OCI-LY1 (cell line): Measurements from ENCODE around the gene MCC.

Experiments
- H2AFZ ChIP-seq: fragments of 200-600 bp; sonication (generic), shearing (Covaris generic); 2 replicates; pipeline ENCODE4 v1.6.0; 2014; ENCODE audit warnings: antibody characterized with exemption, mild to moderate bottlenecking, low read length
- H3F3A ChIP-seq: fragments of 200-600 bp; sonication (generic), shearing (Covaris generic); 2 replicates; pipeline ENCODE4 v1.6.0; 2014; ENCODE audit warnings: mild to moderate bottlenecking, antibody characterized with exemption, low read length, moderate library complexity; ENCODE audit not compliant: insufficient read depth
- H3K27ac ChIP-seq: fragments of 200-600 bp; sonication (generic); 2 replicates; pipeline ENCODE4 v1.5.1; 2014; ENCODE audit warnings: low read length, mixed run types, mild to moderate bottlenecking, low read depth; ENCODE audit not compliant: poor library complexity, severe bottlenecking
- H3K27me3 ChIP-seq: fragments of 200-600 bp; sonication (generic); 2 replicates; pipeline ENCODE4 v1.6.0; 2014; ENCODE audit warnings: antibody characterized with exemption, mild to moderate bottlenecking, low read length, moderate library complexity; ENCODE audit not compliant: insufficient read depth
- H3K36me3 ChIP-seq: fragments of 200-600 bp; sonication (generic); 2 replicates; pipeline ENCODE4 v1.6.1; 2014; ENCODE audit warnings: mild to moderate bottlenecking, antibody characterized with exemption, low read length, moderate library complexity, mixed read lengths; ENCODE audit not compliant: insufficient read depth
- H3K4me1 ChIP-seq: fragments of 200-600 bp; sonication (generic); 2 replicates; pipeline ENCODE4 v1.5.1; 2014; ENCODE audit warnings: mild to moderate bottlenecking, low read length, moderate library complexity; ENCODE audit not compliant: insufficient read depth, severe bottlenecking
- H3K4me2 ChIP-seq: fragments of 200-600 bp; sonication (generic), shearing (Covaris generic); 2 replicates; pipeline ENCODE4 v1.6.1; 2014; ENCODE audit warnings: low read length
- H3K4me3 ChIP-seq: fragments of 200-600 bp; sonication (generic); 2 replicates; pipeline ENCODE4 v1.5.1; 2014; ENCODE audit warnings: low read length, low read depth, mild to moderate bottlenecking, mixed read lengths; ENCODE audit not compliant: poor library complexity, severe bottlenecking
- H3K79me2 ChIP-seq: fragments of 200-600 bp; shearing (Covaris generic); 2 replicates; pipeline ENCODE4 v1.6.1; 2016; ENCODE audit warnings: mixed run types, low read length, mixed read lengths; ENCODE audit not compliant: insufficient read depth
- H3K9ac ChIP-seq: fragments of 200-600 bp; sonication (generic), shearing (Covaris generic); 2 replicates; pipeline ENCODE4 v1.6.1; 2014; ENCODE audit warnings: mild to moderate bottlenecking, low read length, mixed read lengths
- H3K9me2 ChIP-seq: fragments of 200-600 bp; sonication (generic), shearing (Covaris generic); 2 replicates; pipeline ENCODE4 v1.6.1; 2014; ENCODE audit warnings: low read depth, mild to moderate bottlenecking, low read length, mixed read lengths
- H3K9me3 ChIP-seq: fragments of 200-600 bp; shearing (Covaris generic); 2 replicates; pipeline ENCODE4 v1.6.1; 2014; ENCODE audit warnings: low read length, mixed read lengths
- H4K20me1 ChIP-seq: fragments of 200-600 bp; sonication (generic), shearing (Covaris generic); 2 replicates; pipeline ENCODE4 v1.6.0; 2016; ENCODE audit warnings: mild to moderate bottlenecking, low read length; ENCODE audit not compliant: insufficient read depth
- EZH2 ChIP-seq: fragments of 200-600 bp; sonication (generic), shearing (Covaris generic); IDR thresholded peaks from 2 replicates; pipeline ENCODE4 v1.8.0; 2017; ENCODE audit warnings: borderline replicate concordance, mixed run types, mild to moderate bottlenecking, antibody characterized with exemption, low read length, moderate library complexity, mixed read lengths
- TF ChIP-seq, protein P1 (sequence below): fragments of 200-600 bp; sonication (generic), shearing (Covaris generic); IDR thresholded peaks from 2 replicates; pipeline ENCODE4 v1.5.1; 2017; ENCODE audit warnings: mild to moderate bottlenecking, antibody characterized with exemption, low read length, moderate library complexity, mixed read lengths

MCC gene

GRCh38 chr5:113187906-113188305, 300.3 kb downstream of the MCC start:
- Histone ChIP-seq H3K27me3 (no peaks in the 10 kb centered on the region), H4K20me1 (no peaks in the 10 kb centered on the region), H3K4me2 (no peak overlapping the region), H3K9me3 (no peaks in the 10 kb centered on the region), H3K4me3 (no peak overlapping the region), H3K27ac (no peak overlapping the region), H3K79me2 (no peaks in the 10 kb centered on the region), H3K9ac (no peak overlapping the region), H3F3A (no peaks in the 10 kb centered on the region), H3K4me1 (no peaks in the 10 kb centered on the region), H2AFZ (no peak overlapping the region), H3K9me2 (no peaks in the 10 kb centered on the region), H3K36me3 (no peaks in the 10 kb centered on the region)
- TF ChIP-seq, protein P1, sequence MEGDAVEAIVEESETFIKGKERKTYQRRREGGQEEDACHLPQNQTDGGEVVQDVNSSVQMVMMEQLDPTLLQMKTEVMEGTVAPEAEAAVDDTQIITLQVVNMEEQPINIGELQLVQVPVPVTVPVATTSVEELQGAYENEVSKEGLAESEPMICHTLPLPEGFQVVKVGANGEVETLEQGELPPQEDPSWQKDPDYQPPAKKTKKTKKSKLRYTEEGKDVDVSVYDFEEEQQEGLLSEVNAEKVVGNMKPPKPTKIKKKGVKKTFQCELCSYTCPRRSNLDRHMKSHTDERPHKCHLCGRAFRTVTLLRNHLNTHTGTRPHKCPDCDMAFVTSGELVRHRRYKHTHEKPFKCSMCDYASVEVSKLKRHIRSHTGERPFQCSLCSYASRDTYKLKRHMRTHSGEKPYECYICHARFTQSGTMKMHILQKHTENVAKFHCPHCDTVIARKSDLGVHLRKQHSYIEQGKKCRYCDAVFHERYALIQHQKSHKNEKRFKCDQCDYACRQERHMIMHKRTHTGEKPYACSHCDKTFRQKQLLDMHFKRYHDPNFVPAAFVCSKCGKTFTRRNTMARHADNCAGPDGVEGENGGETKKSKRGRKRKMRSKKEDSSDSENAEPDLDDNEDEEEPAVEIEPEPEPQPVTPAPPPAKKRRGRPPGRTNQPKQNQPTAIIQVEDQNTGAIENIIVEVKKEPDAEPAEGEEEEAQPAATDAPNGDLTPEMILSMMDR = no peak
- no peak for TF ChIP-seq EZH2

GRCh38 chr5:113186061-113186460, 302.2 kb downstream of the MCC start:
- Histone ChIP-seq H3K9me3 (no peaks in the 10 kb centered on the region), H3F3A (no peaks in the 10 kb centered on the region), H3K9me2 (no peaks in the 10 kb centered on the region), H3K9ac (no peak overlapping the region), H3K27ac (no peak overlapping the region), H2AFZ (no peak overlapping the region), H4K20me1 (no peaks in the 10 kb centered on the region), H3K27me3 (no peaks in the 10 kb centered on the region), H3K36me3 (no peaks in the 10 kb centered on the region), H3K79me2 (no peaks in the 10 kb centered on the region), H3K4me1 (no peaks in the 10 kb centered on the region), H3K4me3 (no peak overlapping the region), H3K4me2 (no peak overlapping the region)
- no peak for TF ChIP-seq EZH2
- TF ChIP-seq, protein P1 = no peak

- H3K4me2 ChIP-seq = no peak overlapping the region
- H3K9ac ChIP-seq = no peak overlapping the region
- no peaks in the 10 kb centered on the region for H3K27me3 ChIP-seq
- H3K27ac ChIP-seq = no peak overlapping the region
- H3K9me2 ChIP-seq = no peaks in the 10 kb centered on the region
- no peaks in the 10 kb centered on the region for H3K9me3 ChIP-seq
- H2AFZ ChIP-seq = no peak overlapping the region
- H3K4me1 ChIP-seq = no peaks in the 10 kb centered on the region
- no peaks in the 10 kb centered on the region for H3K36me3 ChIP-seq
- no peaks in the 10 kb centered on the region for H3F3A ChIP-seq
- H4K20me1 ChIP-seq = no peaks in the 10 kb centered on the region
- H3K4me3 ChIP-seq = no peak overlapping the region
- H3K79me2 ChIP-seq = no peaks in the 10 kb centered on the region
- no peak for TF ChIP-seq EZH2
- TF ChIP-seq, protein P1 = no peak
Measured at GRCh38 chr5:113183694-113184093, 304.6 kb downstream of the MCC start.
